Measurements from ENCODE around the gene STARD9.
"Not testable (repeated sequence)": the region's sequence is repeated elsewhere in the genome, so short reads cannot be mapped to it uniquely, and the experiment has no call there.

STARD9 gene

DNA sequence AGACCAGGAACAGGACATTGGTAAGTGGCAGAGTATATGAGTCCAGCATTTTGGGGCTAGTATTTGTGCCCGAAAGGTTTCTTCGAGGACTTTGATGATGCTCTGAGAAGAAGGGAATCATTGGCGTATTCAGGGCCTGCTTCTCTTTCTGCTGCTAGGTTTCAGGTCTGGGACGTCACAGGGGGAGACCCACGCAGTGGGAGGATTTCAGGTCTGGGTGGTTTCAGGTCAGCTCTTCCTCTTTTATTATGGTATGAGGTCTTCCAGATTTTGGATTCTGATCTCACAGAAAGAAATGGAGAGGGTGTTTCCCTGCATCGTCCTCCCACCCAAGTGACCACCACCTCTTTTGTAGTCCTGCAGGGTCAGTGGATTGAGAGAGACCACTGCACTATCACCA, 99.1 kb downstream of the STARD9 start:
- H3K27ac ChIP-seq (ENCODE audit: low read length, poor library complexity, severe bottlenecking), result no peak overlapping the region
- H3K23ac ChIP-seq (ENCODE audit: low read length in 2 of 2), result no peak overlapping the region
- peaks cover 34 to 62% of the 10 kb centered on the region in 2 experiments for H3K36me3 ChIP-seq (ENCODE audit: control insufficient read depth in 1 of 2, insufficient read depth in 2 of 2, low read depth in 1 of 2, low read length in 2 of 2)
- no peak overlapping the region for H2BK15ac ChIP-seq (ENCODE audit: low read depth, poor library complexity, severe bottlenecking)
- H3K4me1 ChIP-seq (ENCODE audit: control insufficient read depth, insufficient read depth, low read depth, low read length), result peaks cover 1% of the 10 kb centered on the region
- no peak overlapping the region for H3K4ac ChIP-seq (ENCODE audit: low read depth in 1 of 2, low read length in 2 of 2)
- H2AK5ac ChIP-seq (ENCODE audit: low read length, severe bottlenecking), result no peak overlapping the region
- no peak overlapping the region for H3K9ac ChIP-seq (ENCODE audit: low read length)
- no peak for DNase-seq
- H3K4me3 ChIP-seq (ENCODE audit: insufficient read depth in 1 of 2, low read depth in 1 of 2, low read length in 2 of 2), result no peak overlapping the region
- no peak overlapping the region for H3K4me2 ChIP-seq (ENCODE audit: low read length, poor library complexity, severe bottlenecking)
- H4K91ac ChIP-seq (ENCODE audit: low read length), result no peak overlapping the region
- no peak overlapping the region for H2BK120ac ChIP-seq (ENCODE audit: low read depth, low read length)
- H3K14ac ChIP-seq (ENCODE audit: low read length in 2 of 2), result no peak overlapping the region
- H3K9me3 ChIP-seq (ENCODE audit: control insufficient read depth, low read length), result no peaks in the 10 kb centered on the region
- WGBS, result 98% methylated on average over 6 of the region's 6 CpGs
- no peak overlapping the region for H4K8ac ChIP-seq (ENCODE audit: low read length)
- no peaks in the 10 kb centered on the region for H3K27me3 ChIP-seq (ENCODE audit: control insufficient read depth in 1 of 2, insufficient read depth in 1 of 2, low read length in 2 of 2)
- no peaks in the 10 kb centered on the region for H3K79me1 ChIP-seq (replicated peaks; ENCODE audit: low read length, poor library complexity, severe bottlenecking)
- no peak overlapping the region for H2AFZ ChIP-seq (ENCODE audit: low read depth, low read length)
- no peak overlapping the region for H2BK5ac ChIP-seq (ENCODE audit: low read depth, low read length, poor library complexity, severe bottlenecking)
- no peak overlapping the region for H3K18ac ChIP-seq (ENCODE audit: low read depth in 1 of 2, low read length in 2 of 2)
- no peak overlapping the region for H2BK12ac ChIP-seq (ENCODE audit: low read length in 2 of 2)

DNA sequence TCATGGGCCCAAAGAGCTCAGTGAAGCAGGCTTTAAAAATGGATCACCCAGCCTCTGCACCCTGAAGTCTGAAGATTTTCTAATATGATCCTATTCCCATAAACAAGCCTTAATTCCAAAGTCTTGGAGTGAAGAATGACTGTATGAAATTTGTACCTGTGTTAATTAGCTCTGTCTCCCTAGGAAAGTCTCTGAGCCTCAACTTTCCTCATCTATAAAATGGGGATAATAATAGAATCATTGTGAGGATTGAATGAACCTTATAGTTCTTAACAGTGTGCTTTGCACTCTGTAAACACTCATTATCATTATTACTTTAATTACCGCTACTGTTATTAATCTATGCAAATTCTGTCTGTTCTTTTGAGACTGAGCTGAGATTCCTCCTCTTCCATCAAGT, 99.6 kb downstream of the STARD9 start:
- no peak for DNase-seq

DNA sequence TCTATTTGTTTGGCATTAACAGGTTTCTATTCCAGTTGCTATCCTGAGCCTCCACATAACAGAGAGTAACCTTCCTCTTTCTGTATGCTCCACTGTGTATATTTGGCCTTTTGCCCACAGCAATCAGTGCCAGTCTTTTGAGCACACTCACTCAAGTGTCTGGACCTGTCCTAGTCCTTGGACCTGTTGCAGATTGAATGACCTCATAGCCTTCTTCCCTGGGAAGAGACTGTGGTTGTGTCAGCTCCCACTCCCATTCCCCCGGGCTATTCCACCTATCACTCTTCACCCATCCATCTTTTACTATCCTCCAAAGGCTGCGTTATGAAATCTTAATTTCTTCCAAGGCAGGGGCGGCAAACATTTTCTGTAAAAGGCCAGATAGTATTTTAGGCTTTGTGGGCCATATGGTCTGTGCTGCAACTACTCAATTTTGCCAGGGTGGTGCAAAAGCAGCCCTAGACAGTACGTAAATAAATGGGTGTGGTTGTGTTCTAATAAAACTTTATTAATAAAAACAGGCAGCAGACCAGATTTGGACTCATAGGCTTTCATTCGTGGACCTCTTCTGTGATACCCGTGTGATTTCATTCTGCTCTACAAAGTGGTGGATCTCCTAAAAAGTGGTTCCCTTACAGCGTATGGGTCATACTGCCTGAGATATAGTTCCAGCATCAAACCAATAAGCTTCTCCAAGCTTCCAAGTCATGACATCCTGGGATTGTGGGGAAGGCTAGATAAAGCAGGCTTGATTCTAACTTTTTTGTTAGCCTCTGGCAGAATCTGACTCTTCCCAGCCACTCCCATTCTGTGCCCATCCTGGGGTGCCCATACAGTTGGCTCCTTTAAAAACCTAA, 104.1 kb downstream of the STARD9 start:
- Histone ChIP-seq H2BK5ac (ENCODE audit: low read depth, low read length, poor library complexity, severe bottlenecking) (no peak overlapping the region), H3K27me3 (ENCODE audit: control insufficient read depth in 1 of 2, insufficient read depth in 1 of 2, low read length in 2 of 2) (no peaks in the 10 kb centered on the region), H3K4me2 (ENCODE audit: low read length, poor library complexity, severe bottlenecking) (no peak overlapping the region), H2BK12ac (ENCODE audit: low read length in 2 of 2) (no peak overlapping the region), H2AFZ (ENCODE audit: low read depth, low read length) (no peak overlapping the region), H3K79me1 (replicated peaks; ENCODE audit: low read length, poor library complexity, severe bottlenecking) (no peaks in the 10 kb centered on the region), H3K9me3 (ENCODE audit: control insufficient read depth, low read length) (no peaks in the 10 kb centered on the region), H3K18ac (ENCODE audit: low read depth in 1 of 2, low read length in 2 of 2) (no peak overlapping the region), H3K4ac (ENCODE audit: low read depth in 1 of 2, low read length in 2 of 2) (no peak overlapping the region), H3K27ac (ENCODE audit: low read length, poor library complexity, severe bottlenecking) (no peak overlapping the region), H3K23ac (ENCODE audit: low read length in 2 of 2) (no peak overlapping the region), H4K8ac (ENCODE audit: low read length) (no peak overlapping the region), H3K14ac (ENCODE audit: low read length in 2 of 2) (no peak overlapping the region), H2AK5ac (ENCODE audit: low read length, severe bottlenecking) (no peak overlapping the region), H3K36me3 (ENCODE audit: control insufficient read depth in 1 of 2, insufficient read depth in 2 of 2, low read depth in 1 of 2, low read length in 2 of 2) (peaks cover 52 to 91% of the 10 kb centered on the region in 2 experiments), H2BK120ac (ENCODE audit: low read depth, low read length) (no peak overlapping the region), H3K4me1 (ENCODE audit: control insufficient read depth, insufficient read depth, low read depth, low read length) (no peaks in the 10 kb centered on the region), H3K4me3 (ENCODE audit: insufficient read depth in 1 of 2, low read depth in 1 of 2, low read length in 2 of 2) (no peak overlapping the region), H3K9ac (ENCODE audit: low read length) (no peak overlapping the region), H2BK15ac (ENCODE audit: low read depth, poor library complexity, severe bottlenecking) (no peak overlapping the region), H4K91ac (ENCODE audit: low read length) (no peak overlapping the region)
- DNase-seq, result no peak
- WGBS, result 94% methylated on average over 5 of the region's 7 CpGs

More for the DNA sequence above, 99.6 kb downstream of the STARD9 start:
- Histone ChIP-seq H3K14ac (ENCODE audit: low read length in 2 of 2) (no peak overlapping the region), H3K18ac (ENCODE audit: low read depth in 1 of 2, low read length in 2 of 2) (no peak overlapping the region), H4K8ac (ENCODE audit: low read length) (no peak overlapping the region), H4K91ac (ENCODE audit: low read length) (no peak overlapping the region), H3K27ac (ENCODE audit: low read length, poor library complexity, severe bottlenecking) (no peak overlapping the region), H2AFZ (ENCODE audit: low read depth, low read length) (no peak overlapping the region), H3K4me2 (ENCODE audit: low read length, poor library complexity, severe bottlenecking) (no peak overlapping the region), H3K79me1 (replicated peaks; ENCODE audit: low read length, poor library complexity, severe bottlenecking) (no peaks in the 10 kb centered on the region), H3K4me3 (ENCODE audit: insufficient read depth in 1 of 2, low read depth in 1 of 2, low read length in 2 of 2) (no peak overlapping the region), H3K9me3 (ENCODE audit: control insufficient read depth, low read length) (no peaks in the 10 kb centered on the region), H2BK5ac (ENCODE audit: low read depth, low read length, poor library complexity, severe bottlenecking) (no peak overlapping the region), H3K27me3 (ENCODE audit: control insufficient read depth in 1 of 2, insufficient read depth in 1 of 2, low read length in 2 of 2) (no peaks in the 10 kb centered on the region), H2BK12ac (ENCODE audit: low read length in 2 of 2) (no peak overlapping the region), H3K4me1 (ENCODE audit: control insufficient read depth, insufficient read depth, low read depth, low read length) (peaks cover 1% of the 10 kb centered on the region), H3K4ac (ENCODE audit: low read depth in 1 of 2, low read length in 2 of 2) (no peak overlapping the region), H2BK15ac (ENCODE audit: low read depth, poor library complexity, severe bottlenecking) (no peak overlapping the region), H3K9ac (ENCODE audit: low read length) (no peak overlapping the region), H2AK5ac (ENCODE audit: low read length, severe bottlenecking) (no peak overlapping the region), H3K36me3 (ENCODE audit: control insufficient read depth in 1 of 2, insufficient read depth in 2 of 2, low read depth in 1 of 2, low read length in 2 of 2) (peaks cover 34 to 67% of the 10 kb centered on the region in 2 experiments), H3K23ac (ENCODE audit: low read length in 2 of 2) (no peak overlapping the region), H2BK120ac (ENCODE audit: low read depth, low read length) (no peak overlapping the region)
- 100% methylated on average over 1 of the region's 1 CpG for WGBS

DNA sequence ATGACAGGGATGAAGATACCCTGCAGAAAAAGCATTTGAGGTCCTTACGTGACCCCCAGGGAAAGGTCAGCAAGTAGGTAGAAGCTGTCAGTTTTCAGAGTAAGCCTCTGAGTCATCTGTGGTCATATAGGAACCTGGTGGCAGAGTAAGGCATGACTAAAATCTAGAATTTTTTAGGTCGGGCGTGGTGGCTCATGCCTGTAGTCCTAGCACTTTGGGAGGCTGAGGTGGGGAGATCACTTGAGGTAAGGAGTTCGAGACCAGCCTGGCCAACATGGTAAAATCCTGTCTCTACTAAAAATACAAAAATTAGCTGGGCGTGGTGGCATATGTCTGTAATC, 104.7 kb downstream of the STARD9 start:
- H2BK120ac ChIP-seq (ENCODE audit: low read depth, low read length); H4K91ac ChIP-seq (ENCODE audit: low read length); H4K8ac ChIP-seq (ENCODE audit: low read length); H3K23ac ChIP-seq (ENCODE audit: low read length in 2 of 2); H3K14ac ChIP-seq (ENCODE audit: low read length in 2 of 2); H3K4me1 ChIP-seq (ENCODE audit: control insufficient read depth, insufficient read depth, low read depth, low read length); H2BK12ac ChIP-seq (ENCODE audit: low read length in 2 of 2); H3K79me1 ChIP-seq (replicated peaks; ENCODE audit: low read length, poor library complexity, severe bottlenecking); H3K4me2 ChIP-seq (ENCODE audit: low read length, poor library complexity, severe bottlenecking); H2BK15ac ChIP-seq (ENCODE audit: low read depth, poor library complexity, severe bottlenecking); H3K9ac ChIP-seq (ENCODE audit: low read length); H3K4ac ChIP-seq (ENCODE audit: low read depth in 1 of 2, low read length in 2 of 2); H3K18ac ChIP-seq (ENCODE audit: low read depth in 1 of 2, low read length in 2 of 2); H2AK5ac ChIP-seq (ENCODE audit: low read length, severe bottlenecking); H2AFZ ChIP-seq (ENCODE audit: low read depth, low read length); DNase-seq; H3K9me3 ChIP-seq (ENCODE audit: control insufficient read depth, low read length); H2BK5ac ChIP-seq (ENCODE audit: low read depth, low read length, poor library complexity, severe bottlenecking); H3K27ac ChIP-seq (ENCODE audit: low read length, poor library complexity, severe bottlenecking); H3K27me3 ChIP-seq (ENCODE audit: control insufficient read depth in 1 of 2, insufficient read depth in 1 of 2, low read length in 2 of 2); H3K4me3 ChIP-seq (ENCODE audit: insufficient read depth in 1 of 2, low read depth in 1 of 2, low read length in 2 of 2): not testable (repeated sequence)
- peaks cover 53 to 91% of the 10 kb centered on the region in 2 experiments for H3K36me3 ChIP-seq (ENCODE audit: control insufficient read depth in 1 of 2, insufficient read depth in 2 of 2, low read depth in 1 of 2, low read length in 2 of 2)
- 97% methylated on average over 4 of the region's 5 CpGs for WGBS
